ENCODE data around the gene GALP.
"Not testable (repeated sequence)": the region's sequence is repeated elsewhere in the genome, so short reads cannot be mapped to it uniquely, and the experiment has no call there.

Gene GALP

DNA sequence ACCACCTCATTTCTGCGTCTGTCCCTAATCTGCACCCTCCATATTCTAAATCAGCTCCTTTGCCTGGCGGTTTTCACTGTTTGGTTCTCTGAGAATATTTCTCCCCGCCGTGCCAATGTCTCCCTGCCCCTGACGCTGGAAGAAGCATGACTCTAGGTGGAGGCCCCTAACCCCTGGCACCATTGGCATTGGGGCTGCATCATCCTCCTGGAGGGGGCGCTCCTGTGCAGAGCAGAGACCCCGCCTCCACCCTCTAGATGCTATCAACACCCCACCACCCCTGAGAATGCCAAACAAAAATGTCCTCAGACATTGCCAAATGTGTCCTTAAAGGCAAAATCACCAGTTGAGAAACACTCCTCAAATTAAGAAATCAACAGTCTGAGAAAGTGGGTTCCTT is 15.3 kb downstream of the GALP start:
- no peak overlapping the region for H2AFZ ChIP-seq (ENCODE audit: low read length)
- H3K4me2 ChIP-seq (ENCODE audit: low read depth, low read length, poor library complexity, severe bottlenecking), result no peak overlapping the region
- H4K20me1 ChIP-seq (ENCODE audit: insufficient read depth, low read length, poor library complexity, severe bottlenecking), result no peaks in the 10 kb centered on the region
- TF ChIP-seq EZH2phosphoT487 (IDR thresholded peaks at IDR 0.05; ENCODE audit: borderline replicate concordance), result no peak
- TF ChIP-seq, protein P1, sequence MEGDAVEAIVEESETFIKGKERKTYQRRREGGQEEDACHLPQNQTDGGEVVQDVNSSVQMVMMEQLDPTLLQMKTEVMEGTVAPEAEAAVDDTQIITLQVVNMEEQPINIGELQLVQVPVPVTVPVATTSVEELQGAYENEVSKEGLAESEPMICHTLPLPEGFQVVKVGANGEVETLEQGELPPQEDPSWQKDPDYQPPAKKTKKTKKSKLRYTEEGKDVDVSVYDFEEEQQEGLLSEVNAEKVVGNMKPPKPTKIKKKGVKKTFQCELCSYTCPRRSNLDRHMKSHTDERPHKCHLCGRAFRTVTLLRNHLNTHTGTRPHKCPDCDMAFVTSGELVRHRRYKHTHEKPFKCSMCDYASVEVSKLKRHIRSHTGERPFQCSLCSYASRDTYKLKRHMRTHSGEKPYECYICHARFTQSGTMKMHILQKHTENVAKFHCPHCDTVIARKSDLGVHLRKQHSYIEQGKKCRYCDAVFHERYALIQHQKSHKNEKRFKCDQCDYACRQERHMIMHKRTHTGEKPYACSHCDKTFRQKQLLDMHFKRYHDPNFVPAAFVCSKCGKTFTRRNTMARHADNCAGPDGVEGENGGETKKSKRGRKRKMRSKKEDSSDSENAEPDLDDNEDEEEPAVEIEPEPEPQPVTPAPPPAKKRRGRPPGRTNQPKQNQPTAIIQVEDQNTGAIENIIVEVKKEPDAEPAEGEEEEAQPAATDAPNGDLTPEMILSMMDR (conservative IDR thresholded peaks at IDR 0.05; ENCODE audit: low read length), result peak; percentile 28
- no peaks in the 10 kb centered on the region for H3F3A ChIP-seq (ENCODE audit: low read depth)
- no peak overlapping the region for H3K9ac ChIP-seq (ENCODE audit: low read depth, low read length, poor library complexity, severe bottlenecking)
- H3K4me1 ChIP-seq (ENCODE audit: insufficient read depth, low read length, poor library complexity, severe bottlenecking), result no peaks in the 10 kb centered on the region
- H3K27me3 ChIP-seq (ENCODE audit: insufficient read depth, low read length, poor library complexity, severe bottlenecking), result no peaks in the 10 kb centered on the region
- no peaks in the 10 kb centered on the region for H3K9me3 ChIP-seq (ENCODE audit: insufficient read depth, low read depth, low read length)
- H3K4me3 ChIP-seq (ENCODE audit: low read length, poor library complexity, severe bottlenecking), result no peak overlapping the region
- no peaks in the 10 kb centered on the region for H3K36me3 ChIP-seq (ENCODE audit: insufficient read depth, low read length)
- no peaks in the 10 kb centered on the region for H3K79me2 ChIP-seq (ENCODE audit: insufficient read depth, low read length)
- no peaks in the 10 kb centered on the region for H3K9me2 ChIP-seq (replicated peaks; ENCODE audit: low read depth, low read length)

DNA sequence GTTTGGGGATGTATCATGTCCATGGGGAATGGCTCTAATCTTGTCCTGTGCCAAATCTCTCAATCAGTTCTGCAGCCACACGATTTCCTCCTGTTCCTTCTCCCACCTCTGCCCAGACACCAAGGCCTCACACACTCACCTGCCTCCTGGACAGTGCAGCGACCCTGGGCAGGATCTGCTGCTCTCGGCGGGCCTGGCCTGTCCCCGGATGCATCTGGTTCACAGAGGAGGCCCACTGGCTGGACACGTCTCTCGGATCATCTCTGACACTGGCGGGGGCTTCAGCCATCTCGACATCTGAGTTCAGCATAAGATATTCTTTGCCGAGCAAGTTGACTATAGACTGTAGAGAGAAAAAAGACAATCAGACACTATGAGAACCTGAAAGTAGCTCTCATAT is 15.9 kb downstream of the GALP start:
- no peaks in the 10 kb centered on the region for H3K36me3 ChIP-seq (ENCODE audit: insufficient read depth, low read length)
- H4K20me1 ChIP-seq (ENCODE audit: insufficient read depth, low read length, poor library complexity, severe bottlenecking), result no peaks in the 10 kb centered on the region
- no peak overlapping the region for H3K9ac ChIP-seq (ENCODE audit: low read depth, low read length, poor library complexity, severe bottlenecking)
- H3K9me3 ChIP-seq (ENCODE audit: insufficient read depth, low read depth, low read length), result no peaks in the 10 kb centered on the region
- H2AFZ ChIP-seq (ENCODE audit: low read length), result no peak overlapping the region
- no peaks in the 10 kb centered on the region for H3K9me2 ChIP-seq (replicated peaks; ENCODE audit: low read depth, low read length)
- H3K4me1 ChIP-seq (ENCODE audit: insufficient read depth, low read length, poor library complexity, severe bottlenecking), result no peaks in the 10 kb centered on the region
- H3K79me2 ChIP-seq (ENCODE audit: insufficient read depth, low read length), result no peaks in the 10 kb centered on the region
- no peak for TF ChIP-seq EZH2phosphoT487 (IDR thresholded peaks at IDR 0.05; ENCODE audit: borderline replicate concordance)
- TF ChIP-seq, protein P1 (conservative IDR thresholded peaks at IDR 0.05; ENCODE audit: low read length), result no peak
- H3F3A ChIP-seq (ENCODE audit: low read depth), result no peaks in the 10 kb centered on the region
- H3K4me2 ChIP-seq (ENCODE audit: low read depth, low read length, poor library complexity, severe bottlenecking), result no peak overlapping the region
- no peaks in the 10 kb centered on the region for H3K27me3 ChIP-seq (ENCODE audit: insufficient read depth, low read length, poor library complexity, severe bottlenecking)
- no peak overlapping the region for H3K4me3 ChIP-seq (ENCODE audit: low read length, poor library complexity, severe bottlenecking)

DNA sequence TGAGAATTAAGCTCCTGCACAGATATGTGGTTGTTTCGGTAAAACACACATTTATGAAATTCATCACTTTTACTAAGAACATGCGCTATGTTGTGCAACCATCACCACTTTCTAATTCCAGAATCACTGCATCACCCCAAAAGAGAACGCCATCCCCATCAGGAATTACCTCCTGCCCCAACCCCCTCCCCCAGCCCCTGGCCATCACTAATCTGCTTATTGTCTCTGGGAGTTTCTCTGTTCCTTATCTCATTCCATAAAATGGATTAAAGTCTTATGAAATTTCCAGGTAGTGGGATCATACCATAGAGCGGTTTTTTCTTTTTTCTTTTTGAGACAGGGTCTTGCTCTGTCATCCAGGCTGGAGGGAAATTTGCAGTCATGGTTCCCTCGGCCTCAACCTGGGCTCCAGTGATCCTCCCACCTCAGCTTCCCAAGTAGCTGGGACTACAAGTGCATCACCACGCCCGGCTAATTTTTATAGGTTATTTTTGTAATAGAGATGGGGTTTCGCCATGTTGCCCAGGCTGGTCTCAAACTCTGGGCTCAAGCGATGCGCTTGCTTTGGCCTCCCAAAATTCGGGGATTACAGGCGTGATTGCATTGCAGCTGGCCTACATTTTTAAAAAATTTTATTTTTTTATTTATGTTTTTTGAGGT is 18.3 kb downstream of the GALP start:
- Histone ChIP-seq H3K4me2 (ENCODE audit: low read depth, low read length, poor library complexity, severe bottlenecking) (no peak overlapping the region), H2AFZ (ENCODE audit: low read length) (no peak overlapping the region), H3F3A (ENCODE audit: low read depth) (no peaks in the 10 kb centered on the region), H3K9me2 (replicated peaks; ENCODE audit: low read depth, low read length) (no peaks in the 10 kb centered on the region), H3K4me1 (ENCODE audit: insufficient read depth, low read length, poor library complexity, severe bottlenecking) (no peaks in the 10 kb centered on the region), H3K27me3 (ENCODE audit: insufficient read depth, low read length, poor library complexity, severe bottlenecking) (no peaks in the 10 kb centered on the region), H3K4me3 (ENCODE audit: low read length, poor library complexity, severe bottlenecking) (no peak overlapping the region), H3K79me2 (ENCODE audit: insufficient read depth, low read length) (no peaks in the 10 kb centered on the region), H4K20me1 (ENCODE audit: insufficient read depth, low read length, poor library complexity, severe bottlenecking) (no peaks in the 10 kb centered on the region), H3K9me3 (ENCODE audit: insufficient read depth, low read depth, low read length) (no peaks in the 10 kb centered on the region), H3K36me3 (ENCODE audit: insufficient read depth, low read length) (no peaks in the 10 kb centered on the region), H3K9ac (ENCODE audit: low read depth, low read length, poor library complexity, severe bottlenecking) (no peak overlapping the region)
- TF ChIP-seq EZH2phosphoT487 (IDR thresholded peaks at IDR 0.05; ENCODE audit: borderline replicate concordance), result no peak
- TF ChIP-seq, protein P1 (conservative IDR thresholded peaks at IDR 0.05; ENCODE audit: low read length), result no peak

DNA sequence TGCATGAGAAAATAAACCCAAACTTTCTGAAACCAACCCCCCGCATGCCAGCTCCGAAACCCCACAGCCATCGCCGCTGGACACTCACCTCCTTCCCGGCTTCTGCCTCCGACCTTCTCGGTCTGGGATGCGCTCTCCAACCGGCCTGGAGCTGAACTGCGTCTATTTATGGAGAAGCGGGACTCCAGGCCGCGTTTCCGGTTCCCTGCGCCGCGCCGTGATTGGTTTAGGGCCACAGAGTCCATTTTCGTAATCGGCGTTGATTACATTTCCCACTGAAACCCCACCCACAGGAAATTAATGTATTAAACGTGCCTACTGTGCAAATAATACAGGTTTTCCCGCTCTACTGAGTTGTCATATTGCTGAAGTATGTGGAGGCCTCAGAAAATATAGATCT is 21.8 kb downstream of the GALP start, which contains the start of gene ZSCAN5B:
TSS of gene ZSCAN5B (minus strand) at position 138 of the 400 bp plus-strand sequence. CDS start 4,731 bp downstream, outside the sequence.
- not testable (repeated sequence) for H3K9me2 ChIP-seq (replicated peaks; ENCODE audit: low read depth, low read length); H4K20me1 ChIP-seq (ENCODE audit: insufficient read depth, low read length, poor library complexity, severe bottlenecking); H3K4me2 ChIP-seq (ENCODE audit: low read depth, low read length, poor library complexity, severe bottlenecking); H3K9me3 ChIP-seq (ENCODE audit: insufficient read depth, low read depth, low read length); H2AFZ ChIP-seq (ENCODE audit: low read length); H3K79me2 ChIP-seq (ENCODE audit: insufficient read depth, low read length); H3K27me3 ChIP-seq (ENCODE audit: insufficient read depth, low read length, poor library complexity, severe bottlenecking); H3K9ac ChIP-seq (ENCODE audit: low read depth, low read length, poor library complexity, severe bottlenecking); H3K4me1 ChIP-seq (ENCODE audit: insufficient read depth, low read length, poor library complexity, severe bottlenecking); H3K36me3 ChIP-seq (ENCODE audit: insufficient read depth, low read length); H3K4me3 ChIP-seq (ENCODE audit: low read length, poor library complexity, severe bottlenecking); H3F3A ChIP-seq (ENCODE audit: low read depth)

Data from Loucy (cell line).